ENCODE data around the gene WDR90.

Gene WDR90

GRCh38 chr16:629185-629832 is 19.9 kb upstream of the WDR90 start:
- TF ChIP-seq CTCF (IDR thresholded peaks at IDR 0.05; ENCODE audit: low read length) (no peak), EZH2 (IDR thresholded peaks at IDR 0.05; ENCODE audit: borderline replicate concordance, low read length) (no peak)
- no peaks in the 10 kb centered on the region for H3K9me3 ChIP-seq (ENCODE audit: low read length)
- H3K27me3 ChIP-seq (ENCODE audit: insufficient read depth, low read length), result no peaks in the 10 kb centered on the region; the same call in 1 of the 2 replicates
- H3F3A ChIP-seq (ENCODE audit: insufficient read depth, low read length), result no peaks in the 10 kb centered on the region
- no peak overlapping the region for H3K4me2 ChIP-seq (ENCODE audit: low read length)
- no peak overlapping the region for H3K27ac ChIP-seq (ENCODE audit: low read depth, low read length, poor library complexity, severe bottlenecking)
- no peak overlapping the region for H3K9ac ChIP-seq (ENCODE audit: low read length)
- H3K36me3 ChIP-seq (ENCODE audit: insufficient read depth, low read length), result no peaks in the 10 kb centered on the region
- H3K4me3 ChIP-seq (ENCODE audit: low read depth, low read length, poor library complexity, severe bottlenecking), result no peak overlapping the region
- no peak overlapping the region for H2AFZ ChIP-seq (ENCODE audit: low read length)
- no peaks in the 10 kb centered on the region for H3K9me2 ChIP-seq (ENCODE audit: low read depth, low read length)
- H3K79me2 ChIP-seq (ENCODE audit: insufficient read depth, low read length), result no peaks in the 10 kb centered on the region
- no peaks in the 10 kb centered on the region for H4K20me1 ChIP-seq (ENCODE audit: insufficient read depth, low read length)
- H3K4me1 ChIP-seq (ENCODE audit: insufficient read depth, low read length, severe bottlenecking), result no peaks in the 10 kb centered on the region

DNA sequence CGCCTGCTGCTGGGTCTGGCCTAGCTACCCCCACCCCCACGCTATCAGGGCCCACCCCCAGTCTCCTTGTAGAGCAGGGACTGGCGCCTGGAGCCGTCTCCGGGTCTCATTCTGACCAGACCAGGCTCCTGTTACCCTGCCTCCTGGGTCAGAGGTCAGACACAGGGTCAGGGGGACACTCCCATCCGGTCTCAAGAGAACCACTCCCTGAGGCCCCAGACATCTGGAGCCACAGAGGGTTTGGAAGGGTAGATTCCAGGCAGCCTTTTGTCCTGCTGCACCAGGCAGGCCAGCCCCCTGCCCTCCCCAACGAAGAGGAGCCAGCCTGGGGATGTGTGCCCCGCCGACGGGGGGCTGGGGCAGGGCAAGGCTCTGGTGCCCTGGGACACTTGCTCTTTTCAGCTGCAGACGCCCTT is 19.3 kb upstream of the WDR90 start:
- Histone ChIP-seq H3K9me3 (ENCODE audit: low read length) (no peaks in the 10 kb centered on the region), H3K4me2 (ENCODE audit: low read length) (no peak overlapping the region), H3K4me3 (ENCODE audit: low read depth, low read length, poor library complexity, severe bottlenecking) (no peak overlapping the region), H3K27ac (ENCODE audit: low read depth, low read length, poor library complexity, severe bottlenecking) (no peak overlapping the region), H3F3A (ENCODE audit: insufficient read depth, low read length) (no peaks in the 10 kb centered on the region), H3K9ac (ENCODE audit: low read length) (no peak overlapping the region), H3K4me1 (ENCODE audit: insufficient read depth, low read length, severe bottlenecking) (no peaks in the 10 kb centered on the region), H4K20me1 (ENCODE audit: insufficient read depth, low read length) (no peaks in the 10 kb centered on the region), H2AFZ (ENCODE audit: low read length) (no peak overlapping the region), H3K9me2 (ENCODE audit: low read depth, low read length) (no peaks in the 10 kb centered on the region), H3K36me3 (ENCODE audit: insufficient read depth, low read length) (no peaks in the 10 kb centered on the region), H3K27me3 (ENCODE audit: insufficient read depth, low read length) (no peaks in the 10 kb centered on the region; the same call in 1 of the 2 replicates), H3K79me2 (ENCODE audit: insufficient read depth, low read length) (no peaks in the 10 kb centered on the region)
- TF ChIP-seq EZH2 (IDR thresholded peaks at IDR 0.05; ENCODE audit: borderline replicate concordance, low read length) (no peak), CTCF (IDR thresholded peaks at IDR 0.05; ENCODE audit: low read length) (no peak)

DNA sequence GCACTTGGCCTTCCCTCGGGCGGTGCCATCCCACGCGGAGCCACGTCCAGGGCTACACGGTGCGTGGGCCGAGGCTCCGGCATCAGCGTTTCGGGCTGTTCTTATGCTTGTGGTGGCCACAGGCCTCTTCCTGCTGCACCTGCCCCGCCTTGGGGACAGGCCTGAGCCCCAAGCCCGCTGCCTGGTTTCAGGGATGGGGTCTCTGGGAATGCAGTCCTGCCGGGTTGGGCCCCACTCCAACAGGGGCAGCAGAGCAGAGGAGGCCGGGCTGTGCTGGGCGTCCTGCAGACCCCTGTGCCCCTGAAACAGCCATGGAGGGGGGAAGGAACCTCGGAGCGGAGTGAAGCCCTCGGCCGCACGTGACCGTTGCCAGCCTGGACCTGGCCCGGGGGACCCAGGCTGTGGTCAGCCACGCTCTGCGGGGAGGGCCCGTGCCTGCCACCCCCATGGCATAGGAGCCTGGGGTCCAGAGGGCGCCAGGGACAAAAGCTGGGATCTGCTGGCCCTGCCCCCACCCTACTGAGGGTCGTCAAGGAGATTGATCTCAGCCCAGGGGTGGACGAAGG is 18.8 kb upstream of the WDR90 start:
- Histone ChIP-seq H3K27me3 (ENCODE audit: insufficient read depth, low read length) (no peaks in the 10 kb centered on the region; the same call in 1 of the 2 replicates), H3K9me2 (ENCODE audit: low read depth, low read length) (no peaks in the 10 kb centered on the region), H3K9me3 (ENCODE audit: low read length) (no peaks in the 10 kb centered on the region), H3F3A (ENCODE audit: insufficient read depth, low read length) (no peaks in the 10 kb centered on the region), H3K4me1 (ENCODE audit: insufficient read depth, low read length, severe bottlenecking) (peaks cover 2% of the 10 kb centered on the region), H3K36me3 (ENCODE audit: insufficient read depth, low read length) (no peaks in the 10 kb centered on the region), H3K79me2 (ENCODE audit: insufficient read depth, low read length) (no peaks in the 10 kb centered on the region), H3K4me3 (ENCODE audit: low read depth, low read length, poor library complexity, severe bottlenecking) (no peak overlapping the region), H3K9ac (ENCODE audit: low read length) (no peak overlapping the region), H4K20me1 (ENCODE audit: insufficient read depth, low read length) (no peaks in the 10 kb centered on the region), H2AFZ (ENCODE audit: low read length) (no peak overlapping the region), H3K4me2 (ENCODE audit: low read length) (no peak overlapping the region), H3K27ac (ENCODE audit: low read depth, low read length, poor library complexity, severe bottlenecking) (no peak overlapping the region)
- TF ChIP-seq EZH2 (IDR thresholded peaks at IDR 0.05; ENCODE audit: borderline replicate concordance, low read length) (no peak), CTCF (IDR thresholded peaks at IDR 0.05; ENCODE audit: low read length) (no peak)
